ENCODE data around the gene WDR45B. TPM values are rescaled to one million over a fixed set of nuclear protein-coding genes. Genes with fewer than 3 reads are reported as not detected.

WDR45B gene
- total RNA-seq, 1 donor from 2014 or later = 75.8 TPM

GRCh38 chr17:82675476-82676245, 27.4 kb upstream of the WDR45B start:
- DNase-seq (ENCODE audit: low spot score, unreplicated experiment) = no peak
- H3K9me3 Mint-ChIP-seq (ENCODE audit: low read depth) = no peaks in the 10 kb centered on the region
- peak overlapping the region; percentile 0 for H3K27ac Mint-ChIP-seq
- no peak overlapping the region for H3K4me3 Mint-ChIP-seq (ENCODE audit: low read depth)
- no peaks in the 10 kb centered on the region for H3K27me3 Mint-ChIP-seq
- no peaks in the 10 kb centered on the region for H3K36me3 Mint-ChIP-seq (ENCODE audit: insufficient read depth)
- TF ChIP-seq CTCF (IDR thresholded peaks at IDR 0.05; ENCODE audit: unreplicated experiment) = no peak
- H3K4me1 Mint-ChIP-seq (ENCODE audit: low read depth) = no peaks in the 10 kb centered on the region

- Mint-ChIP-seq H3K4me1 (ENCODE audit: low read depth) (no peaks in the 10 kb centered on the region), H3K27me3 (no peaks in the 10 kb centered on the region), H3K9me3 (ENCODE audit: low read depth) (no peaks in the 10 kb centered on the region), H3K36me3 (ENCODE audit: insufficient read depth) (no peaks in the 10 kb centered on the region), H3K4me3 (ENCODE audit: low read depth) (no peak overlapping the region), H3K27ac (peak overlapping the region; percentile 0)
- TF ChIP-seq CTCF (IDR thresholded peaks at IDR 0.05; ENCODE audit: unreplicated experiment) = no peak
- no peak for DNase-seq (ENCODE audit: low spot score, unreplicated experiment)
These were observed 26.6 kb upstream of the WDR45B start for GRCh38 chr17:82674656-82675475.

GRCh38 chr17:82670661-82671450, 22.6 kb upstream of the WDR45B start:
- peaks cover 4% of the 10 kb centered on the region for H3K4me1 Mint-ChIP-seq (ENCODE audit: low read depth)
- no peaks in the 10 kb centered on the region for H3K36me3 Mint-ChIP-seq (ENCODE audit: insufficient read depth)
- TF ChIP-seq CTCF (IDR thresholded peaks at IDR 0.05; ENCODE audit: unreplicated experiment) = no peak
- DNase-seq (ENCODE audit: low spot score, unreplicated experiment) = no peak
- H3K27me3 Mint-ChIP-seq = no peaks in the 10 kb centered on the region
- no peak overlapping the region for H3K4me3 Mint-ChIP-seq (ENCODE audit: low read depth)
- H3K27ac Mint-ChIP-seq = no peak overlapping the region
- no peaks in the 10 kb centered on the region for H3K9me3 Mint-ChIP-seq (ENCODE audit: low read depth)

- peak; percentile 40 for DNase-seq (ENCODE audit: low spot score, unreplicated experiment)
- Mint-ChIP-seq H3K27ac (no peak overlapping the region), H3K4me1 (ENCODE audit: low read depth) (peaks cover 5% of the 10 kb centered on the region), H3K9me3 (ENCODE audit: low read depth) (no peaks in the 10 kb centered on the region), H3K27me3 (no peaks in the 10 kb centered on the region), H3K4me3 (ENCODE audit: low read depth) (no peak overlapping the region), H3K36me3 (ENCODE audit: insufficient read depth) (no peaks in the 10 kb centered on the region)
- peak; percentile 67 for TF ChIP-seq CTCF (IDR thresholded peaks at IDR 0.05; ENCODE audit: unreplicated experiment)
These were observed 20.4 kb upstream of the WDR45B start for GRCh38 chr17:82668631-82669099.
